GM18505 (cell line): ENCODE data around the gene FZD8.

ENCODE experiments used
- ATAC-seq: cut with Tn5 transposase; IDR thresholded peaks from one replicate; pipeline ENCODE4 v1.9.1; 2021; ENCODE audit not compliant: unreplicated experiment
- POLR2A ChIP-seq: IDR thresholded peaks from 4 replicates; pipeline ENCODE4 v1.6.1; 2011; ENCODE audit warnings: borderline replicate concordance; ENCODE audit not compliant: insufficient read depth, insufficient read length; ENCODE audit errors: extremely low read depth

Gene FZD8

DNA sequence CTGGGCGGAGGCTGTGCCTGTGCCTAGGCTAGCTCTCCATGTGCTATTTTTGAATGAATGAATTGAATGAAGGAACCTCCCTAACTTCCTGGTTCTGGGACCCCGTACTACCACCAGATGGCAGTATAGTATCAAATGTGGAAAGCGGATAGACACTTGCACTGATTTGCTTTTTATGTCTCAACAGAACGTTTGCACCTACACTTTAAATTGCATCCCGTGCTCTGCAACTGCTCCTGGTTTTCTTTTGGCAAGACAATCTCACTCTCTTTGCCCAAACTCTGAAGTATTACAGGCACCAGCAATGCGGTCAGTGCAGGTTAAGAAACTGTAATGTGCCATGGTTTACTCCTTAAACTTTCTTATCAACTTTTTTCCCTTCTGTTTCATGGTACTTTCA lies 6.5 kb downstream of the FZD8 start:
- ATAC-seq = peak; percentile 53
- TF ChIP-seq POLR2A = no peak

DNA sequence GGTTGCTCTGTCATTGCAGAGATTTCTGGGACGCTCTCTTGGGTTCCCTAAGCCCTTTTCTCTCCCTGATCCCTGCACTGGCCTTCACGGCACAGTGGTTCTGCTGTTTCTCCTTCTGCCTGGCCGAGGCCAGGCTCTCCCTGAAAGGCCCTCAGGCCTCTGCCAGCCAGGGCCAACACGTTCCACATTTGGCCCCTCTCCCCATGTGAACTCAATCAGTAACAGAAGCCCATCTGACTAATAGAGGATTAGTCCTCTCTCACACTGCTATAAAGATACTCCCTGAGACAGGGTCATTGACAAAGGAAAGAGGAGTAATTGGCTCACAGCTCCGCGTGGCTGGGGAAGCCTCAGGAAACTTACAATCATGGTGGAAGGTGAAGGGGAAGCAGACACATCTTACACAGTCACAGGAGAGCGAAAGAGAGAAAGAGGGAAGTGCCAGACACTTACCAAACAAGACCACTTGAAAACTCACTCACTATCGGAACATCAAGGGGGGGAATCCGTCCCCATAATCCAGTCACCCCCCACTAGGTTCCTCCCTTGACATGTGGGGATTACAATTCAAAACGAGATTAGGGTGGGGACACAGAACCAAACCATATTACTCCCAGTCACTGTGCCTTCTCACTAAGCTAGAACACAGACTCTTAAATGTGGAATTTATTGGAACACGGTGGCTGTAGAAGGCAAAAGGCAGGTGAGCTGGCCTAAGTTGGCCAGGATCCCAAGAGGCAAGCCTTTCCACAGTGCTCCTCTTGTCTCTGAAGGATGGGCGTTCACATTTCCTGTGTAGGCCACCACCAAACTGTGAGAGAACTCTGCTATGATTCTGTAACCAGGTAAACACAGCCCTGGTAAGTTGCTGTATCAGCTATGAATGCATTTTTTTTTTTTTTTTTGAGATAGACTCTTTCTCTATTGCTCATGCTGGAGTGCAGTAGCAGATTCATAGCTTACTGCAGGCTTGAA lies 8.8 kb downstream of the FZD8 start:
- ATAC-seq = no peak
- TF ChIP-seq POLR2A = no peak

DNA sequence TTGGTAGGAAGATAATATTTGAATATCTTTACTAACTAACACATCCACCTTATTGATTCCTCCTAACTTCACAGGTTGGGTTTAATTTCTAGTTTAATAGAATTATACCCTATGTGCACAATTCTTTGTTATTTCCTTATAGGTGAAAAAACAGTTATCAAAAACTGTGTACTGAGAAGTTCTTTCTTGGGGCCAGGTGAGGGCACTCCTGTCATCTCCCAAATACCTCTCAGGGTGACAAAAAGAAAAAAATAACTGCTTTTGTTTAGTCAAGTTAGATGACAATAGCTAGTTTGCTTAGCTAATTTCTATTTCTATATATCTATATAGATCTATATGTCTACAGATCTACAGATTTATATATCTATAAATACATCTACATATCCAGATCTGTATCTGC lies 10.1 kb downstream of the FZD8 start:
- no peak for ATAC-seq
- TF ChIP-seq POLR2A = no peak

DNA sequence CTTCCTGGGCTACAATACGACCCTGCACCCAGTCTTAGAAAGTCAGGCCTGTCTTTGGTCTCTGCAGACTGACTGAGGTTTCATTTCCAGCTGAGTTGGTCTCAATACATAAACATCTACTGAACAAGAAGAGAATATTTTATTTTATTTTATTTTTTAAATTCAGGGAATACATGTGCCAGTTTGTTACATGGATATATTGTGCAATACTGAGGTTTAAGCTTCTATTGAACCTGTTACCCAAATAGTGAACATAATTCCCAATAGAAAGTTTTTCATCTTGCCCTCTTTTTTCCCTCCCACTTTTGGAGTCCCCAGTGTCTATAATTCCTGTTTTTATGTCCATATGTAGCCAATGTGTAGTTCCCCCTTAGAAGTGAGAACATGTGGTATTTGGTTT lies 10.7 kb downstream of the FZD8 start:
- ATAC-seq = no peak

DNA sequence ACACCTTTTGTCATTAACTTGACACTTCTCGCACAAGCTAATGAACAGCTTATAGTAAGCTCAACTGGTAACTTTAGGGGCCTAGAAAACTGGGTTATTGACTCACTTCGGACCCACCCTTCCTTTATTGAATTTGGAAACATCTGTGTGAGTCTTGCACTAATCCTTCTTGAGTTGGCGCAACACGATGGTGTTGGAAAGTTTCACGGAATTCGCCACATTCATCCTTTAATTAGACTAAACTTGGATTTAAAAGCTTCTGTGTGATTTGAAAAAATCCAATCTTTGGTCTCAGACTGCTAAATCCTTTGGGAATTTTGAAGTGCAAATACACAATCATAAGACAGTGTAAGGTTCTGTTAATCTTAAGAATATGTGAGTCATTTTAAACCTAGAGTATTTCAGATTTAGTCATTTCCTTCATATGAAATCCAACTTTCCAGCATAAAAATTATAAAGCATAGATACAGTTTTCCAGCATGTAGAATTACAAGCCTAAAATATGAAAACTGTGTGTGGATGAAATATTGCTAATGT lies 15.1 kb downstream of the FZD8 start:
- no peak for ATAC-seq
- no peak for TF ChIP-seq POLR2A

More for the DNA sequence above, 10.7 kb downstream of the FZD8 start:
- TF ChIP-seq POLR2A = no peak

DNA sequence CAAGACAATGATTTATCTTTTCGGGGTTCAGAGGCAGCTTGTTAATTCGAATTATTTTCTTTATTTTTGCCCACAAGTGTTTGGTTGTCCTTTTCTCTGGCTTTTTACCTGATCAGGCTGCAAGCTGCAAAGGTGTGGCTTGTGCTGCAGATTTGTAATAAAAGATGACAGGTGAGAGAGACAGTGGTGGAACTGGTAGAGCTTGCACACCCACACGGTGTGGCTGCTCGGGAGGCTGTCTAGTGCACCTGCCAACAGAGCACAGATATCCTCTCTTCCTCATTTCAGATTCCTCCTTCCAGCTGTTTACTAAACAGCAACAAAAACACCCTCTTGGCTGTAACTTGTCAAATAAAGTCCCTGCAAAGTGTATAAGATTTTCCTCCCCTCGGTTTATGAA lies 27.8 kb downstream of the FZD8 start:
- no peak for ATAC-seq
- no peak for TF ChIP-seq POLR2A

DNA sequence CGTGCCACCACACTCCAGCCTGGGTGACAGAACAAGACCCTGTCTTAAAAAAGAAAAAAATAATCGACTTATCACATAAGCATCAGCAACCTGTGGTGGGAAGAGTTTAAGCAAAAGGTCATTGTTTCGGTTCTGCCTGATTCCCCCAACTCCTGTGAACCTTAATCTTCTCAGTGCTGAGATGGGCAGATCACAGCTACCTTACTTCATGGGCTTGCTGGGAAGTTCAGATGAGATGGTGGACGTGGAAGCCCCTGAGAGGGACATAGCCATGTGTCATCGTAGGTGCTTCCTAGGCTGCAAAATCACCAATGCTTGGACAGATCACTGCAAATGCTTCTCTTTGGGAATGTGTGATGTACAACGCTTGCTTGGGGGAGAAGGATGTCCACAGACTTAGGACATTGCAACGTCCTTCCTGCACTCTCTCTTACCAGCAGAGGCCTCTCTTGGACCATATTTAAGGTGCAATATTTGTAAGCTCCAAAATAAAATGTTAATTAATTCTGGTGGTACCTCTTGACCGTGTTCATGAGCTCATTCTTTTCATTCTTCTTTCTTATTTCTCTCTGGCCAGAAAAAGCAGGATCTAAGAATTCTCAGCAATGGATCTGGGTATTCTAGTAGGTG lies 28.4 kb downstream of the FZD8 start:
- ATAC-seq = no peak
- no peak for TF ChIP-seq POLR2A

DNA sequence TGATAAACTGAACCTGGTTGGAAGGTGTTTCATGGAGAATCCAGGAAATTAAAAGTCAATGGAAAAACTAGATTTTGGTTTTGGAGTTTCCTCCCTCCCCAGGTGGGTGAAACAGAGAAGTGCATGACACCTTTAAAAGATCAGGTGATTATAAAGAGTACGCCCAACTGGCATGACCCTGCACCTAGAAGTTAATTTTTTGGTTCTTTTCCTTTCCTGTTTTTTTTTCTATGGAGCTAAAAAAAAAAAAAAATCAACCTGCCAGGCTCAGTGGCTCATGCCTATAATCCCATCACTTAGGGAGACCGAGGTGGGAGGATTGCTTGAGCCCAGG lies 29.0 kb downstream of the FZD8 start:
- no peak for TF ChIP-seq POLR2A
- ATAC-seq = no peak

DNA sequence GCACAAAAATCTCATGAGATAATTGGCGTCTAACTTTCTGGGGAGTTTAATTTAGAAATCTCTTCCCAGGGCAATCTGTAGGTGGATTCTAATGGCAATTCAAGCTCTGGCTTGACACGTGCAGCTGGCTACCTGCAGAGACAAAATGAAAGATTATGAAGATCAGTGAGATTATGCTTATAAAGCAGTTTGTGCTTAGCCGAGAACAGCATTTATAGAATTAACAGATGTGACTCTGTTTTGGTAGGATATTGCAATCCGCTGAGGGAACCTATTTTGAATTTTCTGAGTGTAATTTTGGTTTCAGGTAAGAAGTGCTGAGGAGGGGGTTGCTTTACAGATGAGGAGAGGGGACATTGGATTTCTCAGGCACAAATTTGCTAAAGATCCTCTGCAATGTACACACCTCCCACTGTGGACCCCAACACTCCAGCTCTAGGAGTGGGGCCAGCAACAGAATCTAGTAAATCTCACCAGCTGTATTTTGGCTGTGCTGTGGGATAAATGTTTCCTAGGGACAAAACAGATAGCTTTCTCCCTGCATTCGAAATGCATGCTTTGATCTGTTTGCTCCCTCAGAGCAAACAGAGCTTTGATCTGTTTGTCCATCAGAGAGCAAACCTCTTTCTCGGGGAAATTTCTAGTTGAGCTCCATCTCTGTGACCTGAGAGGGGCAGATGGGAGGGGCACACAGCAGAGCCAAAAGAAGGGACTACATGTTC lies 29.6 kb downstream of the FZD8 start:
- ATAC-seq = no peak
- TF ChIP-seq POLR2A = no peak

DNA sequence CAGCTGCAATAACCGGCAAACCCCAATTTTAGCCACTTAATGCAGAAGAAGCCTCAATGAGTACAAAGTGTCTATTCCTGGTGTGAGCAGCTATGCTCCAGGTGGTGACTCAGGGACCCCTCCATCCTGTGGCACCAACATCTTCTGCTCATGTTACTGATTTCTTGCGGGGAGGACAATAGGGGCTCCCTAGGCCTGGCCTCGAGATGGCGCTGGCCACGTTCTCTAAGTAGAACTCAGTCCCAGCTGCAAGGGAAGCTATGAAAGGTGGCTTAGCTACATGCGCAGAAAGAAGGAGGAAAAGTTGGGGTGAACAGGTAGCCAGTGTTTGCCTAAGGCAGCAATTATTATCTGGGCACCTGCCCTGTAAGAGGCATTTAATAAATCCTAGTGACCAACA lies 30.3 kb downstream of the FZD8 start:
- no peak for ATAC-seq
- TF ChIP-seq POLR2A = no peak

DNA sequence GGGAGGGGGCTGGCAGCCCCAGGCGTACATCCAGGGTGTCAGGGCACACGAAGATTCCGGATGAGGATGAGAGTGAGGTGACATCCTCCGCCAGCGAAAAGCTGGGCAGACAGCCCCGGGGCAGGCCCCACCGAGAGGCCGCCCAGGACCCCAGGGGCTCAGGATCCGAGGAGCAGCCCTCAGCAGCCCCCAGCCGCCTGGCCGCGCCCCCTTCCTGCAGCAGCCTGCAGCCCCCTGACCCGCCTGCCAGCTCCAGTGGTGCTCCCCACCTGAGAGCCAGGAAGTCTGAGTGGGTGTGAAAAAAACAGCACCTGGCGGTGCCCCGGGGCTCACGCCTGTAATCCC lies 33.8 kb downstream of the FZD8 start:
- ATAC-seq = no peak
- no peak for TF ChIP-seq POLR2A

DNA sequence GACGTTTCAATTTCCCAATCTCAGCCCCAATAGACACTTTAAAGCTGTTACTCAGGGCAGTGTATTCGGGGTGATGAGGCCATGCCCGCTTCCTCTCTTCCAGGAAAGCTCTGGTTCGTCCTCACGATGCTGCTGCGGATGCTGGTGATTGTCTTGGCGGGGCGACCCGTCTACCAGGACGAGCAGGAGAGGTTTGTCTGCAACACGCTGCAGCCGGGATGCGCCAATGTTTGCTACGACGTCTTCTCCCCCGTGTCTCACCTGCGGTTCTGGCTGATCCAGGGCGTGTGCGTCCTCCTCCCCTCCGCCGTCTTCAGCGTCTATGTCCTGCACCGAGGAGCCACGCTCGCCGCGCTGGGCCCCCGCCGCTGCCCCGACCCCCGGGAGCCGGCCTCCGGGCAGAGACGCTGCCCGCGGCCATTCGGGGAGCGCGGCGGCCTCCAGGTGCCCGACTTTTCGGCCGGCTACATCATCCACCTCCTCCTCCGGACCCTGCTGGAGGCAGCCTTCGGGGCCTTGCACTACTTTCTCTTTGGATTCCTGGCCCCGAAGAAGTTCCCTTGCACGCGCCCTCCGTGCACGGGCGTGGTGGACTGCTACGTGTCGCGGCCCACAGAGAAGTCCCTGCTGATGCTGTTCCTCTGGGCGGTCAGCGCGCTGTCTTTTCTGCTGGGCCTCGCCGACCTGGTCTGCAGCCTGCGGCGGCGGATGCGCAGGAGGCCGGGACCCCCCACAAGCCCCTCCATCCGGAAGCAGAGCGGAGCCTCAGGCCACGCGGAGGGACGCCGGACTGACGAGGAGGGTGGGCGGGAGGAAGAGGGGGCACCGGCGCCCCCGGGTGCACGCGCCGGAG lies 34.4 kb downstream of the FZD8 start:
- no peak for TF ChIP-seq POLR2A
- no peak for ATAC-seq

DNA sequence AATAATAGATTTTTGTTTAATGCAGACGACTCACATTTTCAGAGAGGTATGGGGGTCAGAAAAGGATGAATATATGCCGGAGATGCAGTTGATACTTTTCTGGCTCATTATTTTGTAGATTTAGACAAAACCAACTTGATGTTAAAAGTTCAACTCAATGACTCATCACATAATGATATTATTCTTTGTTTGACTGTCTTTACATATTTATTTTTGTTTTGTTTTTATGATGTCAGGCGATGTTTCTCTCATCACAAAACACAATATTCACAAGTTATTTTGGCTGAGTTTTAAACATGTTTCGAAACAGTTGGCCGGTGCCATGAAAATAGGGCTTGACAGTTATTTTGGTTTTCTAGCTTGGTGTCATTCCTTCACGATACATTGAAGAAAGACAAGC lies 35.7 kb downstream of the FZD8 start:
- TF ChIP-seq POLR2A = no peak
- ATAC-seq = no peak
